HG03521 (cell line): ENCODE data around the gene TMEM119.
"Not testable (repeated sequence)": the region's sequence is repeated elsewhere in the genome, so short reads cannot be mapped to it uniquely, and the experiment has no call there.

Experiments
- ATAC-seq: cut with Tn5 transposase; IDR thresholded peaks from one replicate; pipeline ENCODE4 v1.9.1; 2021; ENCODE audit warnings: mild to moderate bottlenecking, moderate library complexity; ENCODE audit not compliant: unreplicated experiment

TMEM119 gene

GRCh38 chr12:108602976-108603704 lies 5.3 kb upstream of the TMEM119 start:
- no peak for ATAC-seq

GRCh38 chr12:108602209-108602705 lies 4.4 kb upstream of the TMEM119 start:
- ATAC-seq = no peak

DNA sequence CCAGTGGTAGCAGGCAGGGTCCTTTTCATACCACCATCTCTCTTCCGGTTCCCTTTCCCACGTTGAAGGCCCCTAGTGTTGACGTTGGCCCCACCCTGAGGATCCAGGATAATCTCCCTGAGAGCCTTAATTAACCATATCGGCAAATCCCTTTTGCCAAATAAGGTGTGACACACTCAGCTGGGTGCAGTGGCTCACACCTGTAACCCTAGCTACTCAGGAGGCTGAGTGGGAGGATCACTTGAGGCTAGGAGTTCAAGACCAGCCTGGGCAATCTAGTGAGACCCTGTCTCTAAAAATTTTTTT lies 2.8 kb upstream of the TMEM119 start:
- no peak for ATAC-seq

- ATAC-seq = no peak
These were observed 2.2 kb upstream of the TMEM119 start for GRCh38 chr12:108599948-108600701.

DNA sequence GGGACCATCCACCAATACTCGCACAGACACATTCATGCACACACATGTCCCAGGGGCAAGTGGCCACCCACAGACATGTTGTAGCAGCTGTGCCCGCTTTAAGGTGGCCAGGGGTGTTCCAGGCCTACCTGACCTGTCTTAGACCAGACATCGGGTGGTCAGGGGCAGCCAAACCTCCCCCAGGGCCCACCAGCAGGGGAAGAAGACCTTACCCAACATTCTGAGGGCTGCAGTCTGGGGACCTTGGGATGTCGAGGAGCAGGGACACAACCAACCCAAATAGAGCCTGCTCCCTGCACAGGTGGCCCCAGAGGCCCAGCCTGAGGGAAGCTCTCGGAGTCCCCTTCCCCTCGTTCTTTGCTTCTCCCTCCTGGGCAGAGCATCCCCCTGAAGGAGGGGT lies 1.7 kb upstream of the TMEM119 start:
- no peak for ATAC-seq

- no peak for ATAC-seq
These were observed 818 bp upstream of the TMEM119 start for GRCh38 chr12:108598553-108599250.

- ATAC-seq = no peak
These were observed 878 bp downstream of the TMEM119 start for GRCh38 chr12:108596854-108597558.

- no peak for ATAC-seq
These were observed 1.9 kb downstream of the TMEM119 start for GRCh38 chr12:108595711-108596647.

DNA sequence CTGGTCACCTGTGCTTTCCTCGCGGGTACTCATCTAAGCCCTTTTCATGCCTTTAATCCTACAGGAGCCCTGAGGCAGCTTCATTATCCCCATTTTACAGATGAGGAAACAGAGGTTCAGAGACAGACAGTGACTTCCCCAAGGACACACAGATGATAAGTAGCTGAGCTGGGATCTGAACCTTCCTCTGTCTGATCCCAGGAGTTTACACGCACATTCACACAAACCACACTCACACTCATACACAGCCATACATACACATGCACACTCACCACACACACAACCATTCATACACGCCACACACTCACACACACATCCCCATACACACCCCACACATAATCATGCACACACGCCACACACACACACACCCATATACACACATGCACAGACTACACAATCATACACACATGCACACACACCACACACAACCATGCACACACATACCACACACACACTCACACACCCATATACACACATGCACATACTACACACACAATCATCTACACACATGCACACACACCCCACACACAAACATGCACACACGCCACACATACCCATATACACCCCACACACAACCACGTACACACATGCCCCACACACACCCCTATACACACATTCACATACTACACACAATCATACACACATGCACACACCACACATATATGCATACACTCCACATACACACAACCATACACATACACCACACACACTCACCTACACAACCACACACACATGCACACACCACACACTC lies 2.7 kb downstream of the TMEM119 start:
- ATAC-seq = no peak

GRCh38 chr12:108594323-108594903 lies 3.5 kb downstream of the TMEM119 start:
- ATAC-seq = no peak

DNA sequence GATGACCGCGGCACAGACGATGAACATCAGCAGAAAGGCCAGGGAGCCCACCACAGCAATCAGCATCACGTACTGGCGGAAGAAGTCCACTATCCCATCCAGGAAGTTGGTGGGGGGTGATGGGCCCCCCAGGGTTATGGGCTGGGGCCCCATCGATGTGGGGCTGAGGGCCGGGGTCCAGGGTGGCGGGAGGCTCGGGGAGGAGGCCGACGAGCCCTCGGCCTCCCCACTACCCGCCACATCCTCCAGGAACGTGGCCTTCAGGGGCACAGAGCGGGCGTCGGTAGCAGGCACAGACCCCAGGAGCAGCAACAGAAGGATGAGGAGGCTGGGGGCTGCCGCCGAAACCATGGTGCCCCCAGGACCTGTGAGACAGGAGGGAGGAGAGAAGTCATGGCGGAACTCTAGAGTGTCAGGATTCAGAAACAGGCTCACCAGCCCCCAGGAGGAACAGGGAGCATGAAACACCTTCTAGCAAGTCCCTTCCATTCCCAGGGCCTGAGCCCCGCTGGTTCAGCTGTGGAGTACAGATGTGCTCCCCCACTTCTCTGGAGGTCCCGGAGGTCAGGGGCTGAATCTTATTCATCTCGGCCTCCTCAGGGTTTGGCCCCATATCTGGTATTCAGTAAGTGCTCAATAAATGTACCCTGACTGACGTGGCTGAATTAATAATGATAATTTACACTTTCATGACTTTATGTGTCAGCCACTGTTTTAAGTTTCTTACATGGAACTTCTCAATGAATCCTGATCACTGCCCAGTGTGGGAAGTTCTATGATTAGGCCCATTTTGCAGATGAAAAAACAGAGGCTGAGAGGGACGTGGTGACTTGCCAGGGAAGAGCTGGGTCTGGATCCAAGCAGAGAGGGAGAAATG lies 5.6 kb downstream of the TMEM119 start:
- ATAC-seq = no peak

DNA sequence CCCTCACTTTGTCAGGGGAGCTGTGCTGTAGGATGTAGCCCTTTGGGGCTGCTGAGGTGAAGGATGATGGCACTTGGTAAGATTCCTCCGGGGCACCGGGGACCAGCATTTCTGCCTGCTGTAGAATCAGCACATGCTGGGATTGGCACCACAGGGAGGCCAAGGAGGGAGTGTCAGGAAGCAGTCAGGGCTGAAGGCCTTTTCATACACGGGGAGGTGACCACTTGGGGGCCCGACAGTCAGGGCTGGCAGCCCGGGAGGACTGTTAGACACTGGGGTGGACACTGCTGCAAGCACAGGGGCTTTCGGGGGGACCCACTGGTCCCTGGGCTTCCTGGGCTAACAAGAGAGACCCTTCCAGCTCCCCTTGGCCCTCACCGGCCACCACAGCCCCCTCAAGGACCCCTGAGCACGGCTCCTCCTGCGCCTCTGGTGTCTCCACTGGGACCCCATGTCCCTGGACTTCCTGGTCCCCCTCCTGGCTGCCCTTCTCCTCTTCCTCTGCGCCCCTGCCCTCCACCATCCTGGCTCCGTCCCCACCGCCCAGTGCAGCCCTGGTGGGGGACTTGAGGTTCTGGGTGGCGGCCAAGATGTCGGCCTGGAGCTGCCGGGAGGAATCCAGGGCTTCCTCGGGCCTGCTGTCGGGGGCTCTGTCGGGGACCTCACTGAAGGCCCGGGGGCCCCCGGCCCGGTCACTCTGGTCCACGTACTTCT lies 6.5 kb downstream of the TMEM119 start:
- no peak for ATAC-seq

DNA sequence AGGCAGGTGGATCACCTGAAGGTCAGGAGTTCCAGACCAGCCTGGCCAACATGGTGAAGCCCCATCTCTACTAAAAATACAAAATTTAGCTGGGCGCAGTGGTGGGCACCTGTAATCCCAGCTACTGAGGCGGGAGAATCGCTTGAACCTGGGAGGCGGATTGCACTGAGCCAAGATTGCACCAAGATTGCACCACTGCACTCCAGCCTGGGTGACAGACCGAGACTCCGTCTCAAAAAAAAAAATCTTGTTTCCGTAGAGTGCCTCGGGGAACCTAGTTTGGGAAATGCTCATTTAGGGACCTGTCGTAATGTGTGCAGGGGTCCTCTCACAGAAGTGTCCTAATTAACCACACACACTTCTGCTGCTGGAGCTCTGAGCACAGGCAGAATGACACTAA lies 7.4 kb downstream of the TMEM119 start:
- ATAC-seq = not testable (repeated sequence)

DNA sequence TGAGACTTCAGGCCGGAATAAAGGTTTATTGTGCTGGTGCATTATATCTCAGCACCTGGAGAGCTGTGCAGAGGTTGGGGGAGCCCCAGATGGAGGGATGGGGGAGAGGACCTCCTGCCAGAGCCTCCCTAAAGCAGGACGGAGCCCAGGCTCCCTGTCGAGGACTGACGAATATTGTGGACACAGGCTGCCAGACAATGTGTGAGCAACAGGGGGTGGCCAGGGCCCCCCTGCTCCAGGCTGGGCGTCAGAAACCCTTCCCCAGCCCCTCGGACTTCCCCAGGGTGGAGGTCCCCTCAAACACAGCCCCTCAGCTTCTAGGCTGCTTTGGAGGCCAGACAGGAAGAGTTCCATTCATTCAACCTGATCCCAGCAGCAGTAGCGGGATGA lies 8.0 kb downstream of the TMEM119 start:
- no peak for ATAC-seq

DNA sequence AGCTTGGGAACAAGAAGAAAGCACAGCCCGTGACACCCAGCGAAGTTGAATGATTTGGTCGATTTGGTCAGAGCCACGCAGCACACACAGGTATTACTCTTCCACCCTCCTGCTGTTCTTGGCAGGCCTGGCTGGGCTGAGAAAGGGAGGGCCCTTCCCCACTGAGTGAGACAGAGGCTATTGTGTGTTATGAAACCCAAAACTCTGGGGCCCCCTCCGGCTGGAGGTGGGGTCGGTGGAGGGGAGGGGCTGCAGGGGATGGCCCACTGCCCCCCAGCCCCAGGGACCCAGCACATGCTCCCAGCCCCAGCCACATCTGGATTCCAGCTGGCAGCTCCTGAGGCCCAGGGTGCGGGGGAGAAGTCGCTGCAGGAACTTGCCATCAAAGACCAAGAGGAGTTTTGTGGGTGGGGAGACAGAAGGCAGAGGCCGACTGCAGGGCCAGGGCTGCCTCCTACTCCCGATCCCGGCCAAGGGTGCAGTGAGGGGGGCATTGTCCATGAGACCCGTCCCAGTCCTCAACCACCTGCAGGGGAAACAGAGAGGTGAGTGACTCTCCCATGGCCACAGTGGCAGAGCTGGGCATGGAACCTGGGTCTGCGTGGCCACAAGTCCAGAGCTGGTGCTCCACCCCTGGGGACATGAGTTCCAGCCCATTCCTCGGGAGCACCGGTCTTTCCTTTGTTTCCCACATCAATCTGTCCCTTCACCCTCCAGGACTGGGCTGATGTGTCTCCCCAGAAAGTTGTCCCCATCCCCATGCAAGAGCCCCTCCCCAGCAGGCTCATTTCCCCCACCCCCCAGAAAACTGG lies 8.7 kb downstream of the TMEM119 start:
- ATAC-seq = no peak

- no peak for ATAC-seq
These were observed 10.1 kb downstream of the TMEM119 start for GRCh38 chr12:108587826-108588225.

DNA sequence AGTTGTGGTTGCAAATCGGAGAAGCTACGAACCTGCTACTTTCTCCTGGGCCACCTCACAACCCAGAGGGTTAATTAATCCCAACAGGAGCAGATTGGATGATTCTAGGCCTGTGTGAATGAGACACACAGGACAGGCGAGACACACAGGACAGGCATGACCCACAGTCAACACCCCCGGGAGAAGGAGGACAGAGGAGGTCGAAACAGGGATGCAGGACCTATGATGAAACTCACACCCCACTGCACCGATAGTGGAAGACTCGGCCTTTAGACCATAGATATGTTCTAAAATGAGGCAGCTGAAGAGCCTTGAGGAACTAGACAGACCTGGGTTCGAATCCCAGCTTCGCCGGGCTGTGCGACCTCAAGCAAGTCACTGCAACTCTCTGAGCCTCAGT lies 11.6 kb downstream of the TMEM119 start:
- ATAC-seq = no peak
